ENCODE measurements around the gene SNX6.

Gene SNX6

DNA sequence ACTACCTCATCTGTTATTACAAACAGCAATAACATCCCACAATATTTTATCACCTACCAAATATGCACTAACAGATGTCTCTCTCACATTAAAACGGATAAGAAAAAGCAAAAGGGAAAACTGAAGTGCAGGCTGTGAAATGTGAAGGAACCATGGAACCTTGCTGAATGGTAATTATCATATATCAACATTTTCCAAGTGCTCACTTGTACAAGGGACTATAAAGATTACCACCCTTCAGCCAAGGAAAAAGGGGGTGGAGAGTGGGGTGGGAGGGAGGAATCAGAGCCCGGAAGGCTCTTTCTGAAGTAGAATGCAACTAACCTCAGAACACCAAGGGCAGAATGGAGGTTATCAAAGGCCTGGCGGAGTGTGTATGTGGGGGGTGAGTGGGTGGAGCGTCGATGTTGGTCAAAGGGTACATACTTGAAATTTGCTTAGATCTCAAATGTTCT, 1.2 kb downstream of the SNX6 start:
- ATAC-seq = peak; percentile 26
- TF ChIP-seq POU6F1 (CRISPR knock-in tag; IDR thresholded peaks at IDR 0.05; ENCODE audit: borderline replicate concordance, low read depth) (no peak), OSR1 (CRISPR knock-in tag; IDR thresholded peaks at IDR 0.05) (no peak), TCF4 (CRISPR knock-in tag; IDR thresholded peaks at IDR 0.05; ENCODE audit: borderline replicate concordance) (no peak), ZFP30 (CRISPR knock-in tag; IDR thresholded peaks at IDR 0.05) (no peak), ZFP3 (CRISPR knock-in tag; IDR thresholded peaks at IDR 0.05) (no peak), ISL1 (CRISPR knock-in tag; IDR thresholded peaks at IDR 0.05) (no peak), SNAI2 (CRISPR knock-in tag; IDR thresholded peaks at IDR 0.05) (no peak), CREB5 (CRISPR knock-in tag; IDR thresholded peaks at IDR 0.05; ENCODE audit: low read depth) (no peak)

GRCh38 chr14:34623506-34623905, 6.4 kb downstream of the SNX6 start:
- TF ChIP-seq PATZ1 (CRISPR knock-in tag; IDR thresholded peaks at IDR 0.05; ENCODE audit: borderline replicate concordance) (no peak), ESRRG (CRISPR knock-in tag; IDR thresholded peaks at IDR 0.05) (no peak), CSDC2 (CRISPR knock-in tag; IDR thresholded peaks at IDR 0.05) (no peak), TOX (CRISPR knock-in tag; IDR thresholded peaks at IDR 0.05; ENCODE audit: borderline replicate concordance) (no peak)

DNA sequence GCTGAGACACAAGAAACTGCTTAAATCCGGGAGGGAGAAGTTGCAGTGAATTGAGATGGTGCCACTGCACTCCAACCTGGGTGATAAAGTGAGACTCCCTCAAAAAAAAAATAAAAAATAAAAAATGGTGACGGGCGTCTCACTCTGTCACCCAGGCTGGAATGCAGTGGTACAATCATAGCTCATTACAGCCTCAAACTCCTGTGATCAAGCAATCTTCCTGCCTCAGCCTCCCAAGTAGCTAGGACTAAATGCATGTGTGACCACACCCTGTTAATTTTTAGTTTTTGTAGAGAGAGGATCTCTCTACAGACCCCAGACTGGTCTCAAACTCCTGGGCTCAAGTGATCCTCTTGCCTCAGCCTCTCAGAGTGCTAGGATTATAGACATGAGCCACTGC, 9.1 kb downstream of the SNX6 start:
- no peak for TF ChIP-seq ESRRG (CRISPR knock-in tag; IDR thresholded peaks at IDR 0.05)
- TF ChIP-seq ARNTL (CRISPR knock-in tag; IDR thresholded peaks at IDR 0.05; ENCODE audit: borderline replicate concordance, low read depth) = no peak
- no peak for TF ChIP-seq CREB5 (CRISPR knock-in tag; IDR thresholded peaks at IDR 0.05; ENCODE audit: low read depth)
- TF ChIP-seq, protein P1, sequence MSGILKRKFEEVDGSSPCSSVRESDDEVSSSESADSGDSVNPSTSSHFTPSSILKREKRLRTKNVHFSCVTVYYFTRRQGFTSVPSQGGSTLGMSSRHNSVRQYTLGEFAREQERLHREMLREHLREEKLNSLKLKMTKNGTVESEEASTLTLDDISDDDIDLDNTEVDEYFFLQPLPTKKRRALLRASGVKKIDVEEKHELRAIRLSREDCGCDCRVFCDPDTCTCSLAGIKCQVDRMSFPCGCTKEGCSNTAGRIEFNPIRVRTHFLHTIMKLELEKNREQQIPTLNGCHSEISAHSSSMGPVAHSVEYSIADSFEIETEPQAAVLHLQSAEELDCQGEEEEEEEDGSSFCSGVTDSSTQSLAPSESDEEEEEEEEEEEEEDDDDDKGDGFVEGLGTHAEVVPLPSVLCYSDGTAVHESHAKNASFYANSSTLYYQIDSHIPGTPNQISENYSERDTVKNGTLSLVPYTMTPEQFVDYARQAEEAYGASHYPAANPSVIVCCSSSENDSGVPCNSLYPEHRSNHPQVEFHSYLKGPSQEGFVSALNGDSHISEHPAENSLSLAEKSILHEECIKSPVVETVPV (CRISPR knock-in tag; IDR thresholded peaks at IDR 0.05) = no peak
- TF ChIP-seq, protein P2, sequence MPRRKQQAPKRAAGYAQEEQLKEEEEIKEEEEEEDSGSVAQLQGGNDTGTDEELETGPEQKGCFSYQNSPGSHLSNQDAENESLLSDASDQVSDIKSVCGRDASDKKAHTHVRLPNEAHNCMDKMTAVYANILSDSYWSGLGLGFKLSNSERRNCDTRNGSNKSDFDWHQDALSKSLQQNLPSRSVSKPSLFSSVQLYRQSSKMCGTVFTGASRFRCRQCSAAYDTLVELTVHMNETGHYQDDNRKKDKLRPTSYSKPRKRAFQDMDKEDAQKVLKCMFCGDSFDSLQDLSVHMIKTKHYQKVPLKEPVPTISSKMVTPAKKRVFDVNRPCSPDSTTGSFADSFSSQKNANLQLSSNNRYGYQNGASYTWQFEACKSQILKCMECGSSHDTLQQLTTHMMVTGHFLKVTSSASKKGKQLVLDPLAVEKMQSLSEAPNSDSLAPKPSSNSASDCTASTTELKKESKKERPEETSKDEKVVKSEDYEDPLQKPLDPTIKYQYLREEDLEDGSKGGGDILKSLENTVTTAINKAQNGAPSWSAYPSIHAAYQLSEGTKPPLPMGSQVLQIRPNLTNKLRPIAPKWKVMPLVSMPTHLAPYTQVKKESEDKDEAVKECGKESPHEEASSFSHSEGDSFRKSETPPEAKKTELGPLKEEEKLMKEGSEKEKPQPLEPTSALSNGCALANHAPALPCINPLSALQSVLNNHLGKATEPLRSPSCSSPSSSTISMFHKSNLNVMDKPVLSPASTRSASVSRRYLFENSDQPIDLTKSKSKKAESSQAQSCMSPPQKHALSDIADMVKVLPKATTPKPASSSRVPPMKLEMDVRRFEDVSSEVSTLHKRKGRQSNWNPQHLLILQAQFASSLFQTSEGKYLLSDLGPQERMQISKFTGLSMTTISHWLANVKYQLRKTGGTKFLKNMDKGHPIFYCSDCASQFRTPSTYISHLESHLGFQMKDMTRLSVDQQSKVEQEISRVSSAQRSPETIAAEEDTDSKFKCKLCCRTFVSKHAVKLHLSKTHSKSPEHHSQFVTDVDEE (CRISPR knock-in tag; IDR thresholded peaks at IDR 0.05) = no peak
- no peak for TF ChIP-seq ISL1 (CRISPR knock-in tag; IDR thresholded peaks at IDR 0.05)
- TF ChIP-seq PATZ1 (CRISPR knock-in tag; IDR thresholded peaks at IDR 0.05; ENCODE audit: borderline replicate concordance) = no peak
- no peak for TF ChIP-seq RARB (CRISPR knock-in tag; IDR thresholded peaks at IDR 0.05)
- no peak for TF ChIP-seq PPARA (CRISPR knock-in tag; IDR thresholded peaks at IDR 0.05; ENCODE audit: borderline replicate concordance)
- TF ChIP-seq ZNF8 (CRISPR knock-in tag; IDR thresholded peaks at IDR 0.05) = no peak
- TF ChIP-seq ZFP30 (CRISPR knock-in tag; IDR thresholded peaks at IDR 0.05) = no peak
- TF ChIP-seq GLIS3 (CRISPR knock-in tag; IDR thresholded peaks at IDR 0.05) = no peak
- TF ChIP-seq ZFP3 (CRISPR knock-in tag; IDR thresholded peaks at IDR 0.05) = no peak
- no peak for TF ChIP-seq OSR1 (CRISPR knock-in tag; IDR thresholded peaks at IDR 0.05)
- TF ChIP-seq BACH2 (CRISPR knock-in tag; IDR thresholded peaks at IDR 0.05; ENCODE audit: borderline replicate concordance) = no peak
- no peak for TF ChIP-seq POU6F1 (CRISPR knock-in tag; IDR thresholded peaks at IDR 0.05; ENCODE audit: borderline replicate concordance, low read depth)
- TF ChIP-seq TCF4 (CRISPR knock-in tag; IDR thresholded peaks at IDR 0.05; ENCODE audit: borderline replicate concordance) = no peak
- ATAC-seq = no peak

More at GRCh38 chr14:34623506-34623905, 6.4 kb downstream of the SNX6 start:
- ATAC-seq = no peak

Data from SK-N-SH treated with all-trans-retinoic acid at 6 μM for 48 hours (cell line).